GM19395 (cell line): ENCODE data around the gene APRT.

Experiments
- ATAC-seq: cut with Tn5 transposase; IDR thresholded peaks from one replicate; pipeline ENCODE4 v1.9.1; 2021; ENCODE audit warnings: mild to moderate bottlenecking, moderate library complexity; ENCODE audit not compliant: unreplicated experiment

The APRT gene

GRCh38 chr16:88809676-88810165 lies 2.0 kb downstream of the APRT start:
- no peak for ATAC-seq

GRCh38 chr16:88809068-88809675 lies 2.6 kb downstream of the APRT start:
- no peak for ATAC-seq

GRCh38 chr16:88807626-88808453 lies 3.9 kb downstream of the APRT start:
- ATAC-seq, result no peak

GRCh38 chr16:88807142-88807625 lies 4.5 kb downstream of the APRT start:
- no peak for ATAC-seq

- ATAC-seq, result no peak
These were observed 5.1 kb downstream of the APRT start for GRCh38 chr16:88806491-88807111.

- no peak for ATAC-seq
These were observed 5.8 kb downstream of the APRT start for GRCh38 chr16:88805887-88806393.

- ATAC-seq, result no peak
These were observed 6.4 kb downstream of the APRT start for GRCh38 chr16:88805340-88805715.

GRCh38 chr16:88804552-88805339 lies 7.0 kb downstream of the APRT start:
- ATAC-seq, result no peak

- no peak for ATAC-seq
These were observed 7.6 kb downstream of the APRT start for GRCh38 chr16:88804173-88804551.

- peak; percentile 53 for ATAC-seq
These were observed 8.3 kb downstream of the APRT start, which contains the start of gene CDT1 for GRCh38 chr16:88803264-88803987. Gene CDT1, plus strand, starts transcription at chr16:88803789. Its CDS starts 43 bp downstream, at chr16:88803832.

GRCh38 chr16:88800277-88800592 lies 11.5 kb downstream of the APRT start:
- ATAC-seq, result no peak

GRCh38 chr16:88799569-88800276 lies 12.0 kb downstream of the APRT start:
- no peak for ATAC-seq

- ATAC-seq, result no peak
These were observed 12.8 kb downstream of the APRT start for GRCh38 chr16:88798772-88799455.

GRCh38 chr16:88798073-88798472 lies 13.7 kb downstream of the APRT start:
- no peak for ATAC-seq

GRCh38 chr16:88796278-88796677 lies 15.4 kb downstream of the APRT start:
- no peak for ATAC-seq

GRCh38 chr16:88793251-88793954 lies 18.3 kb downstream of the APRT start:
- no peak for ATAC-seq

GRCh38 chr16:88792668-88793250 lies 19.0 kb downstream of the APRT start:
- no peak for ATAC-seq

- no peak for ATAC-seq
These were observed 19.6 kb downstream of the APRT start for GRCh38 chr16:88792078-88792550.
